GM19438 (cell line): ENCODE measurements around the gene HAPSTR1.
A peak's percentile ranks its signal among the peaks of the same experiment; 100 is the strongest.
"Not testable (repeated sequence)": the region's sequence is repeated elsewhere in the genome, so short reads cannot be mapped to it uniquely, and the experiment has no call there.

Experiments
- ATAC-seq: cut with Tn5 transposase; IDR thresholded peaks from one replicate; pipeline ENCODE4 v1.9.1; 2021; ENCODE audit warnings: low read depth; ENCODE audit not compliant: unreplicated experiment

Gene HAPSTR1

GRCh38 chr16:9090960-9091866, at the start of gene HAPSTR1:
TSS of gene HAPSTR1 (plus strand) at chr16:9091644. CDS start at chr16:9092045, 401 bp downstream.
- ATAC-seq = peak; percentile 89

GRCh38 chr16:9042533-9042932, 48.9 kb upstream of the HAPSTR1 start:
- ATAC-seq = no peak

GRCh38 chr16:9042964-9043680, 48.3 kb upstream of the HAPSTR1 start:
- ATAC-seq = no peak

GRCh38 chr16:9045562-9045961, 45.9 kb upstream of the HAPSTR1 start:
- ATAC-seq = not testable (repeated sequence)

GRCh38 chr16:9046667-9047055, 44.8 kb upstream of the HAPSTR1 start:
- ATAC-seq = no peak

- no peak for ATAC-seq
Measured at GRCh38 chr16:9047689-9048301, 43.6 kb upstream of the HAPSTR1 start.

GRCh38 chr16:9048302-9048700, 43.1 kb upstream of the HAPSTR1 start:
- ATAC-seq = no peak

- no peak for ATAC-seq
Measured at GRCh38 chr16:9049241-9049640, 42.2 kb upstream of the HAPSTR1 start.

- ATAC-seq = no peak
Measured at GRCh38 chr16:9050102-9050830, 41.2 kb upstream of the HAPSTR1 start.

GRCh38 chr16:9053006-9053601, 38.3 kb upstream of the HAPSTR1 start:
- ATAC-seq = no peak

GRCh38 chr16:9054460-9054859, 37.0 kb upstream of the HAPSTR1 start:
- ATAC-seq = no peak

- ATAC-seq = no peak
Measured at GRCh38 chr16:9055115-9055514, 36.3 kb upstream of the HAPSTR1 start.

- ATAC-seq = no peak
Measured at GRCh38 chr16:9055661-9056060, 35.8 kb upstream of the HAPSTR1 start.

- no peak for ATAC-seq
Measured at GRCh38 chr16:9056061-9056460, 35.4 kb upstream of the HAPSTR1 start.

GRCh38 chr16:9058211-9058610, 33.2 kb upstream of the HAPSTR1 start:
- no peak for ATAC-seq

- ATAC-seq = no peak
Measured at GRCh38 chr16:9060225-9060624, 31.2 kb upstream of the HAPSTR1 start.

- ATAC-seq = no peak
Measured at GRCh38 chr16:9061358-9061813, 30.1 kb upstream of the HAPSTR1 start.

- ATAC-seq = no peak
Measured at GRCh38 chr16:9062301-9062700, 29.1 kb upstream of the HAPSTR1 start.

- ATAC-seq = no peak
Measured at GRCh38 chr16:9065077-9065476, 26.4 kb upstream of the HAPSTR1 start.

- no peak for ATAC-seq
Measured at GRCh38 chr16:9068886-9069285, 22.6 kb upstream of the HAPSTR1 start.
